Activated CD4-positive, alpha-beta T cell treated with anti-CD3 and anti-CD28 coated beads, Interleukin-2, Interleukin-6, amounts not matched to agents 100 ng/mL and 50 ng/mL, durations not matched to agents 16 hours and 8 hours (primary cell): ENCODE measurements around the gene C1QTNF12.

Source experiments
- DNase-seq: peaks from one replicate; pipeline ENCODE4 v3.0.0-alpha.2; 2020

Gene C1QTNF12

GRCh38 chr1:1281533-1282321 lies 35.2 kb upstream of the C1QTNF12 start:
- no peak for DNase-seq

- DNase-seq, result no peak
Measured at GRCh38 chr1:1280782-1281481, 34.4 kb upstream of the C1QTNF12 start.

- DNase-seq, result no peak
Measured at GRCh38 chr1:1279028-1279427, 32.5 kb upstream of the C1QTNF12 start.

- DNase-seq, result no peak
Measured at GRCh38 chr1:1278620-1279019, 32.1 kb upstream of the C1QTNF12 start.

- DNase-seq, result no peak
Measured at GRCh38 chr1:1275836-1276235, 29.3 kb upstream of the C1QTNF12 start.

- no peak for DNase-seq
Measured at GRCh38 chr1:1274931-1275431, 28.5 kb upstream of the C1QTNF12 start.

- no peak for DNase-seq
Measured at GRCh38 chr1:1274299-1274930, 27.9 kb upstream of the C1QTNF12 start.

GRCh38 chr1:1273512-1274298 lies 27.2 kb upstream of the C1QTNF12 start, which contains the start of gene UBE2J2:
UBE2J2 (minus strand) TSS chr1:1273854; CDS start chr1:1267992, 5,862 bp downstream.
- DNase-seq, result peak; percentile 95

DNA sequence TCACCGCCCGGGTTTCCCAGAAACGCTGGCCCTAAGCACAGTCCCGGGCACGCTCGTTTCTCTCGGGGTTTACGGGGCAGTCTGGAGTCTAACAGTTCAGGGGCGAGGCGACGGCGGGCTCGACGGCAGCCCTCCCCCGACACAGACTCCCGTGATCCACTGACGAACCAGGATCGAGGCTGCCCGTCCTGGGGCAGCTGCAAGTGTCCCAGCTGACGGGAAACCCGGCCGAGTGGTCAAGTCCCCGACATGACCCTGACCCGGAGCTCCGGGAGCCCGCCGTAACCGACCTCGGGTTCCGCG lies 26.6 kb upstream of the C1QTNF12 start:
- no peak for DNase-seq

DNA sequence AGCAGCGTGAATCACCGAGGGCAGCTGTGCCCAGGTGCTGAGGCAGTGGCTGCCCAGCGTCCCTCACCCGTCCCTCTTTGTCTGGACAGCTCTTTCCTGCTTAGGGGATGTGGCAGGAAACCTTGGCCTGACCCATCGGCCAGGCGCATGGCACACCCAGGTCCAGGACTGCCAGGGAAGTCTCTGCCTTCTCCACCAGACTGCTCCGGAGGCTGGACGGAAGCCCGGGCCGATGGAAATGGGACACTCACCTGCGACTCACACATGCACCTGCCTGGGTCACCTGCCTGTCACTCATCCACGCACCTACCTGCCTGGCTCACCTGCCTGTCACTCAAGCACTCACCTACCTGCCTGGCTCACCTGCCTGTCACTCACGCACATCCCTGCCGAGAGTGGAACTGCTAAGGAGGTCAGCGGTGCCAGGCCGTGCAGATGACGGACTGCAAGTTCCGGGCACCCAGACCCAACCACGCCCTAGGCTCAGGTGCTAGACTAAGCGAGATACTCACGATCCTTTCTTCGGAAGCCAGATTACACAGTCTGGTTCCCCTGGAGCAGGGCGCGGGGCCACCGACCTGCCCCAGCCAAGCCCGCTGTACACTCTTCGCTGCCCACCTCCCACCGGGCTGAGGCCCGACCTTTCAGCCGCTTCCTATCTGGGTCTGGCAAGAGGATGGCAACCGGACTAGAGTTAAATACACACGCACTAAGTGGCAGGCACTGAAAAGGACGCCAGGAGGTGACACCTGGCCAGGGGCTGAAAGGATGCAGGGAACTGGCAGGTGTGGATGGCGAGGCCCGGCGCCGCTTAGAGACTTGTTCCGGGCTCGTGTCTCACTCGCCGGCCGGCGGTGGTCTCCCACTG lies 26.1 kb upstream of the C1QTNF12 start:
- no peak for DNase-seq

DNA sequence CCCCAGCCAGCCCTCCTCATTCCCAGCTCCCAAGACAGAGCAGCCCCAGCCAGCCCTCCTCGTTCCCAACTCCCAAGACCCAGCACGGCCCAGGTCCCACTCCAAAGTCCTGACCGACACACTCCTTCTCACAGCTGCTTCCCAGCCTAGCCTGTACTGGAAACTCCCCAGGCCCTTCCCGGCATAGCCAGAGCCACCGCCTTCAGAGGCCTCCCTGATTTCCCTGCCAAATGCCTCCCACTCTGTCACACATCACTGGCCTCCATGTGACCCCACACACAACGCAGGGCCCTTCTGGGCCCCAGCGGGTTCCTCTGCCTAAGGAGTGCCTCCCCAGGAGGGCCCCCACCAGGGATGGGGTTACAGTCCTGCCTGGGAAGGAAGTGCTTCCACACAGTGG lies 24.3 kb upstream of the C1QTNF12 start:
- no peak for DNase-seq

GRCh38 chr1:1268284-1268682 lies 21.8 kb upstream of the C1QTNF12 start:
- DNase-seq, result no peak

DNA sequence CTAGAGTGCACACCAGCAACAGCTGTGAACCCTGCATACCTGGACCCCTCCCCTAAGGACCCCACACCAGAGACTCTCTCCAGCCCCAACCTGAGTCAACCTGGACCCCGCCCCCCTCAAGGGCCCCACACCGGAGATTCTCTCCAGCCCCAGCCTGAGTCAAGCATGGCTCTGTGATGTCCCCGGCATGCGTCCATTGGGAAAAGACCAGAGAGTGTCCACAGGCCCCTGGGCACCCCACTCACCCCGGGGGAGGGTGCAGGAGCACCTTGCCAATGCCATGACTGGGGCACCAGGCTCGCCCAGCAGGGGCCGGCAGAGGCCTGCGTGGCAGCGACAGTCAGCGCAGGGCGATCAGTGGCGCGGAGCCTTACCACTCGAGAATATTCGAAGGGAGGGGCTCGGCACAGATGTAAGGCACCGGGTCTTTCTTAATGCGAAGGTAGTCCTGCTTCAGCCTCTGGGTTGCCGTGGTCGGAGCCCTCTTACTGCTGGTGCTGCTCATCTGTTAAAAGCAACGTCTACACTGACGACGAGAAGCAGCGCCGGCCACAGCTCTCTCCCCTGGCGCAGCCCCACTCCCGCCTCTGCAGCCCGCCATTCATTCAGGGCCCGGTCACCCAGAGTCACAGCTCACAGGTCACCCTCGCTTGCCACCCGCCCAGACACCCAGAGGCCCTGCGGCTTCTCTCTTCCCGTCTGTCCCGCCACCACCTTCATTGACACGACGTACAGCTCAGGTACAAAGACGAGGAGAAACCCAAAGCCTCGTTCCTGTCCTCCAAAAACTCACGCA lies 21.2 kb upstream of the C1QTNF12 start:
- DNase-seq, result no peak

DNA sequence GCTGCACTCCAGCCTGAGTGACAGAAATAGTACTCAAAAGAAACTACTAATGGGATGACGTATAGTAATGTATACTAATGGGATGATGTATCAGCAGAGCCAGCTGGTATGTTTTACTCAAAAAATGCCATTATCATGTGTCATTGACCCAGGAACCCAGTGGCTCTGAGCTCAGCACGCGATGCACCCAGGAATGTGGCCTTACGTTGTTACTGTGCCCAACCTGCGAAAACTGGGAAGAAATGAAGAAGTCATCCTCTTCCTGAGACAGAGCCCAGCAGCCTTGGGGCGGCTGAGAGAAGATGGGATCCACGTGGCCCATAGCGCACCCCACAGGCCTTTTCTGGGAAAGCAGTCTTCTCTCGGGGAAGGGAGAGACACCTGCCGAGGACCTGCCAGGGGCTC lies 18.3 kb upstream of the C1QTNF12 start:
- DNase-seq, result no peak

DNA sequence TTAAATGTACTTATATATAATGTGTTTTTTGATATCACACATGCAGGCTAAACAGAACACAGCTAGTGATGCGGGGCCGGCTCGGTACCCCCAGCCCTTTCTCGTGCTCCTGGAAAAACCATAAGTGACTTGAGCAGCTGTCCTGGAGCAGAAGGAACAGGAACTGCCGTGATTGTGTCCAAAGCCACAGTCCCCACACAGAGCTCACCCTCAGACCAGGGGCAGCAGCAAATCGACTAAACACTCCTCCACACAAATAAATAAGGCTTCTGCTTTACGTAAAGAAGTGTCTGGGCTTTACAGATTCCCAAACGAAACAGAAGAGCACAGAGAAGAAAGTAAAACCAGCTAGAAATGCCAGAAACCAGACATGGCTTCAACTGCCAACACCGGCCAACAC lies 17.5 kb upstream of the C1QTNF12 start:
- DNase-seq, result no peak

DNA sequence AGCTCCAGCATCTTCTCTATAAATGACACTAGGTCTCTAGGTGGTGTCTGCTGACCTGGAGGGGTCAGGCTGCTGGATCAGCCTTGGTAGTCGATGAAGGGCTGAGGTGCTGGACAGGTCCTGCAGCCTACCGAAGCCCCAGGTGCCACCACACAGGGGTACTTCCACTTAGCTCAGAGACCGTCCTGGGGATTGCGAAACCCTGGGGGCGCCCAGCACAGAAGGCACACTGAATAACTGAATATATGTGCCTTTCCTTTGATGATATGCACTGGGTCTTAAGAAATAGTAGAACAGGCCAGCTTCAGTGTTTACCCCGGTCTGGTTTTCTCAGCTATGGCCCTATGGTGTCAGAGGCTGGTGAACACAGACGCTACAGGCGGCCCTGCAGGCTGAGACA lies 16.2 kb upstream of the C1QTNF12 start:
- no peak for DNase-seq

DNA sequence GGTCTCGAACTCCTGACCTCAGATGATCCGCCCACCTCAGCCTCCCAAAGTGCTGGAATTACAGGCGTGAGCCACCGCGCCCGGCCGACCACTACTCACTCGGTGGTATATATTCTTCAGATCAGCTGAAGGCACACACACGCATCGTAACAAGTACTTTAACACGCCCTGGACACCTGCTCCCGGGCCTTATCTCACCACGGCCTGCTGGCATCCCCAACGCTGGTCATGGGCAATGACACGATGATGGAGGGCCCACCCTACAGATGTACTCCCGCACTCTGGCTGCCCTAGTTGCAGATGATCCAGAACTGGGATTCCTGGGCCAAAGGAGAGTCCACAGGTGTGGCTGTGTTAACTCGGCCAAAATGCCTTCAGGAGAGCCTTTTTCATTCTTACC lies 15.5 kb upstream of the C1QTNF12 start:
- no peak for DNase-seq

- no peak for DNase-seq
Measured at GRCh38 chr1:1260843-1261560, 14.5 kb upstream of the C1QTNF12 start.

DNA sequence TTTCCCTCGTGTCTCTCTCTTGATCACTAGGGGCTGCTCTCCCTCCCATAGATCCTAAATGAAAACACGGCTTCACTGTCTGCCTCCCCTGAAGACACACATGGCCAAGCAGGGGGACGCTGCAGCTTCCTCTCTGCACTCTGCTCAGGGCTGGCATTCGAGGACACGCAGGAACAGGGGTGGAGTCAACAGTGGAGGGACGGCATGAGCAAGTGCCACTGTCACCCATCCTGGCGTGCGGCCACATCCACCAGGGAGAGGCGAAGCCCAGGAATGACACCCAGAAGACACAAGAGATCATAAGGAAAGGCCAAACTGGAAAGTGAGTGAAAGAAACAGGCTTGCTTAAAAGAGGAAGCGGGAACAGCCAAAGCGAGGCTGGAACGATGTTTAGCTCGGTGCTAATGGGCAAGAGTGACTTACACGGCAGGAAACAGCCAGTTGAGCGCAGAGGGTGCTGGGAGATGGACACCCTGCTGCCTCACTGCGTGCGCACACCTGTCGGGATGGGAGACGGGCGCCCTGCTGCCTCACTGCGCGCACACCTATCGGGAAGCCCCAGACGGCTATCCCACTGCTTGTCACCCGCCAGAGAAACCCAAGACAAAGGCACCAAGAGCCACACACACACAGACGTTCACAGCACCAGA lies 13.6 kb upstream of the C1QTNF12 start:
- DNase-seq, result no peak

DNA sequence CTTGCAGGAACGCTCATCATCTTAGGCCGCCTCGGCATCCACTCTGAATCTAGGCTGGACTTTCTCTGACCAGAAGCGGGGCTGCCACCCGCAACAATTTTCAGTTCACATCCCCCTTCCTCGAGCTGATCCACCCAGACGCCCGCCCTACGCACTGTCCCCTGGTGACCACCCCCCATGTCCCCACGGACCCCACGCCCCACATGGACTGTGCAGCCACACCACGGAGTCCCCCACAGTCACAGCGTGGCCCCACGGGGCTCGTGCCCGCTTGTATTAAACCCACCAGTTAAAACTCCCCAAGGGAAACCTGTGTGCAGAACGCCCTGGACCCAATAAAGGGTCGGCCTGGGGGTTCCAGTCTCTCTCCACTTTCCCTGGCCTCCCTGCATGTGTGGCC lies 13.0 kb upstream of the C1QTNF12 start:
- DNase-seq, result no peak
